T-helper 2 cell treated with Interferon-gamma antibody and Interleukin-4, amounts not matched to agents 5 μg/mL and 100 μg/mL, for 36 hours (primary cell): ENCODE measurements around the gene PCDHA3.
A peak's percentile ranks its signal among the peaks of the same experiment; 100 is the strongest.
"Not testable (repeated sequence)": the region's sequence is repeated elsewhere in the genome, so short reads cannot be mapped to it uniquely, and the experiment has no call there.

Experiments used
- DNase-seq: peaks from one replicate; pipeline ENCODE4 v3.0.0; 2021; ENCODE audit warnings: low spot score
- H3K27ac Mint-ChIP-seq: one replicate; pipeline ENCODE4 v1.8.0; 2021; ENCODE audit warnings: mild to moderate bottlenecking, mixed read lengths
- H3K27me3 Mint-ChIP-seq: one replicate; pipeline ENCODE4 v1.8.0; 2021; ENCODE audit warnings: low read depth, mixed read lengths
- H3K36me3 Mint-ChIP-seq: one replicate; pipeline ENCODE4 v1.8.0; 2021; ENCODE audit warnings: low read depth, mixed read lengths
- H3K4me1 Mint-ChIP-seq: one replicate; pipeline ENCODE4 v1.8.0; 2021; ENCODE audit warnings: low read depth, mixed read lengths
- H3K4me3 Mint-ChIP-seq: one replicate; pipeline ENCODE4 v1.8.0; 2022; ENCODE audit warnings: mild to moderate bottlenecking, moderate library complexity, mixed read lengths
- H3K9me3 Mint-ChIP-seq: one replicate; pipeline ENCODE4 v1.8.0; 2021; ENCODE audit warnings: mixed read lengths

The PCDHA3 gene

DNA sequence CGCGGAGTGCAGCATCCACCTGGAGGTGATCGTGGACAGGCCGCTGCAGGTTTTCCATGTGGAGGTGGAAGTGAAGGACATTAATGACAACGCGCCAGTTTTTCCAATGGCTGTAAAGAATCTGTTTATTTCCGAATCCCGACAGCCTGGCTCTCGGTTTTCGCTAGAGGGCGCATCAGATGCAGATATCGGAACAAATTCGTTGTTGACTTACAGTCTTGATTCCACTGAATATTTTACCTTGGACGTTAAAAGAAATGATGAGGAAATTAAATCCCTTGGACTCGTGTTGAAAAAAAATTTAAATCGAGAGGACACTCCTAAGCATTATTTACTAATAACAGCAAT, 611 bp downstream of the PCDHA3 start:
- Mint-ChIP-seq H3K36me3 (no peaks in the 10 kb centered on the region), H3K27ac (no peak overlapping the region), H3K4me3 (no peak overlapping the region), H3K4me1 (no peaks in the 10 kb centered on the region), H3K27me3 (no peaks in the 10 kb centered on the region), H3K9me3 (peaks cover 39% of the 10 kb centered on the region)
- no peak for DNase-seq

DNA sequence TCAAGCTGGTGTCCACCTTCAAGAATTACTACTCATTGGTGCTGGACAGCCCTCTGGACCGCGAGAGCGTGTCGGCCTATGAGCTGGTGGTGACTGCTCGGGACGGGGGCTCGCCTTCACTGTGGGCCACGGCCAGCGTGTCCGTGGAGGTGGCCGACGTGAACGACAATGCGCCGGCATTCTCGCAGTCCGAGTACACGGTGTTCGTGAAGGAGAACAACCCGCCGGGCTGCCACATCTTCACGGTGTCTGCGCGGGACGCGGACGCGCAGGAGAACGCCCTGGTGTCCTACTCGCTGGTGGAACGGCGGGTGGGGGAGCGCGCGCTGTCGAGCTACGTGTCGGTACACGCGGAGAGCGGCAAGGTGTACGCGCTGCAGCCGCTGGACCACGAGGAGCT, 1.5 kb downstream of the PCDHA3 start:
- DNase-seq, H3K4me3 Mint-ChIP-seq, H3K36me3 Mint-ChIP-seq, H3K27me3 Mint-ChIP-seq, H3K4me1 Mint-ChIP-seq, H3K27ac Mint-ChIP-seq: not testable (repeated sequence)
- H3K9me3 Mint-ChIP-seq, result peaks cover 40% of the 10 kb centered on the region

- H3K36me3 Mint-ChIP-seq, result no peaks in the 10 kb centered on the region
- no peak for DNase-seq
- H3K4me1 Mint-ChIP-seq, result no peaks in the 10 kb centered on the region
- no peak overlapping the region for H3K27ac Mint-ChIP-seq
- H3K9me3 Mint-ChIP-seq, result peaks cover 43% of the 10 kb centered on the region
- no peak overlapping the region for H3K4me3 Mint-ChIP-seq
- no peaks in the 10 kb centered on the region for H3K27me3 Mint-ChIP-seq
Measured at GRCh38 chr5:140802781-140803271, 2.0 kb downstream of the PCDHA3 start.

- no peaks in the 10 kb centered on the region for H3K36me3 Mint-ChIP-seq
- DNase-seq, result no peak
- H3K27ac Mint-ChIP-seq, result no peak within 1 kb of the TSS
- no peaks in the 10 kb centered on the region for H3K4me1 Mint-ChIP-seq
- peaks cover 42% of the 10 kb centered on the region for H3K9me3 Mint-ChIP-seq
- H3K4me3 Mint-ChIP-seq, result no peak within 1 kb of the TSS
- no peaks in the 10 kb centered on the region for H3K27me3 Mint-ChIP-seq
Measured at GRCh38 chr5:140806834-140807775, 6.2 kb downstream of the PCDHA3 start, which contains the start of gene PCDHA4. PCDHA4 (plus strand) TSS chr5:140807068.

GRCh38 chr5:140808241-140808888, 7.5 kb downstream of the PCDHA3 start:
- not testable (repeated sequence) for H3K4me3 Mint-ChIP-seq, H3K27ac Mint-ChIP-seq, H3K36me3 Mint-ChIP-seq, DNase-seq, H3K4me1 Mint-ChIP-seq, H3K27me3 Mint-ChIP-seq
- peaks cover 53% of the 10 kb centered on the region for H3K9me3 Mint-ChIP-seq

DNA sequence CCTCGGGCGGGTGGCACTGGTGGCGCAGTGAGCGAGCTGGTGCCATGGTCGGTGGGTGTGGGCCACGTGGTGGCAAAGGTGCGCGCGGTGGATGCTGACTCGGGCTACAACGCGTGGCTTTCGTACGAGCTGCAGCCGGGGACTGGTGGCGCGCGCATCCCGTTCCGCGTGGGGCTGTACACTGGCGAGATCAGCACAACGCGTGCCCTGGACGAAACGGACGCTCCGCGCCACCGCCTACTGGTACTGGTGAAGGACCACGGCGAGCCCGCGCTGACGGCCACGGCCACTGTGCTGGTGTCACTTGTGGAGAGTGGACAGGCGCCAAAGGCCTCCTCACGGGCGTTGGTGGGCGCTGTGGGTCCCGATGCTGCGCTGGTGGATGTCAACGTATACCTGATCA, 8.0 kb downstream of the PCDHA3 start:
- Mint-ChIP-seq H3K36me3 (no peaks in the 10 kb centered on the region), H3K27me3 (no peaks in the 10 kb centered on the region), H3K4me3 (no peak overlapping the region), H3K4me1 (no peaks in the 10 kb centered on the region), H3K27ac (no peak overlapping the region), H3K9me3 (peaks cover 48% of the 10 kb centered on the region)
- DNase-seq, result no peak

DNA sequence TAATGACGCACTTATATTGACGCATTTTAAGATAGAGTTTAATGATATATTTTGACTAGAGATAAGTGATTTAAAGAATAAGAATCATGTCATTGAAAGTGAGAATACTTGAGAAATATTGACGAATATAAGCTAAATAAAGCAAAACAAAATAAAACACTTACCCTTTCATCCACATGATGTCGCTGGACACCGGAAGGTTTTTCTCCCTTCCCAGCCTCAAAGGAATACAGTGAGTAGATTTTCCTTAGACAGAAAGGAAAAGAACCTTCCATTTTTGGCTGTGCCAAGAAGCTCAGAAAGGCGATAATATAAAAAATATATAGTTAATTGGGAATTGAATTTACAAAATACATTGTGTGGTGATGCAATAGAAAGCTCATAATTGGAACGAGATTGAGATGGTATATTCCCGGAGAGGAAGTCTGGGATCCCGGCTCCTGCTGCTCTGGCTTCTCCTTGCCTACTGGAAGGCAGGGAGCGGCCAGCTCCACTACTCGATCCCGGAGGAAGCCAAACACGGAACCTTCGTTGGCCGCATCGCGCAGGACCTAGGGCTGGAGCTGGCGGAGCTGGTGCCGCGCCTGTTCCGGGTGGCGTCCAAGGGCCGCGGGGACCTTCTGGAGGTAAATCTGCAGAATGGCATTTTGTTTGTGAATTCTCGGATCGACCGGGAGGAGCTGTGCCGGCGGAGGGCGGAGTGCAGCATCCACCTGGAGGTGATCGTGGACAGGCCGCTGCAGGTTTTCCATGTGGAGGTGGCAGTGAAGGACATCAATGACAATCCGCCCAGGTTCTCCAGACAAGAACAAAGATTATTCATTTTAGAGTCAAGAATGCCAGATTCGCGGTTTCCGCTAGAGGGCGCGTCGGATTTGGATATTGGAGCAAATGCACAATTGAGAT, 20.8 kb downstream of the PCDHA3 start, which contains the start of gene PCDHA5:
PCDHA5 (plus strand) TSS at position 239 of the 906 bp plus-strand sequence.
- H3K36me3 Mint-ChIP-seq, result no peaks in the 10 kb centered on the region
- H3K27ac Mint-ChIP-seq, result no peak within 1 kb of the TSS
- peaks cover 18% of the 10 kb centered on the region for H3K9me3 Mint-ChIP-seq
- no peaks in the 10 kb centered on the region for H3K4me1 Mint-ChIP-seq
- no peak for DNase-seq
- H3K27me3 Mint-ChIP-seq, result no peaks in the 10 kb centered on the region
- H3K4me3 Mint-ChIP-seq, result no peak within 1 kb of the TSS

- no peak for DNase-seq
- Mint-ChIP-seq H3K27me3 (no peaks in the 10 kb centered on the region), H3K4me1 (no peaks in the 10 kb centered on the region), H3K27ac (no peak overlapping the region), H3K4me3 (no peak overlapping the region), H3K9me3 (peaks cover 25% of the 10 kb centered on the region), H3K36me3 (no peaks in the 10 kb centered on the region)
Measured at GRCh38 chr5:140822281-140822629, 21.4 kb downstream of the PCDHA3 start.

- not testable (repeated sequence) for H3K36me3 Mint-ChIP-seq, DNase-seq, H3K4me3 Mint-ChIP-seq, H3K4me1 Mint-ChIP-seq, H3K27me3 Mint-ChIP-seq, H3K27ac Mint-ChIP-seq
- H3K9me3 Mint-ChIP-seq, result peaks cover 29% of the 10 kb centered on the region
Measured at GRCh38 chr5:140822969-140823368, 22.1 kb downstream of the PCDHA3 start.

DNA sequence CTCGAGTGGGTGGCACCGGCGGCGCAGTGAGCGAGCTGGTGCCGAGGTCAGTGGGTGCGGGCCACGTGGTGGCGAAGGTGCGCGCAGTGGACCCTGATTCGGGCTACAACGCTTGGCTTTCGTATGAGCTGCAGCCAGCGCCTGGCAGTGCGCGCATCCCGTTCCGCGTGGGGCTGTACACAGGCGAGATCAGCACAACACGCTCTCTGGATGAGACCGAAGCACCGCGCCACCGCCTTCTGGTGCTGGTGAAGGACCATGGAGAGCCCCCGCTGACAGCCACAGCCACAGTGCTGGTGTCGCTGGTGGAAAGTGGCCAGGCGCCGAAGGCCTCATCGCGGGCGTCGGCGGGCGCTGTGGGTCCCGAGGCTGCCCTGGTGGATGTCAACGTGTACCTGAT, 22.6 kb downstream of the PCDHA3 start:
- H3K4me1 Mint-ChIP-seq, result no peaks in the 10 kb centered on the region
- H3K27me3 Mint-ChIP-seq, result no peaks in the 10 kb centered on the region
- H3K4me3 Mint-ChIP-seq, result no peak overlapping the region
- no peak overlapping the region for H3K27ac Mint-ChIP-seq
- DNase-seq, result no peak
- no peaks in the 10 kb centered on the region for H3K36me3 Mint-ChIP-seq
- peaks cover 31% of the 10 kb centered on the region for H3K9me3 Mint-ChIP-seq

DNA sequence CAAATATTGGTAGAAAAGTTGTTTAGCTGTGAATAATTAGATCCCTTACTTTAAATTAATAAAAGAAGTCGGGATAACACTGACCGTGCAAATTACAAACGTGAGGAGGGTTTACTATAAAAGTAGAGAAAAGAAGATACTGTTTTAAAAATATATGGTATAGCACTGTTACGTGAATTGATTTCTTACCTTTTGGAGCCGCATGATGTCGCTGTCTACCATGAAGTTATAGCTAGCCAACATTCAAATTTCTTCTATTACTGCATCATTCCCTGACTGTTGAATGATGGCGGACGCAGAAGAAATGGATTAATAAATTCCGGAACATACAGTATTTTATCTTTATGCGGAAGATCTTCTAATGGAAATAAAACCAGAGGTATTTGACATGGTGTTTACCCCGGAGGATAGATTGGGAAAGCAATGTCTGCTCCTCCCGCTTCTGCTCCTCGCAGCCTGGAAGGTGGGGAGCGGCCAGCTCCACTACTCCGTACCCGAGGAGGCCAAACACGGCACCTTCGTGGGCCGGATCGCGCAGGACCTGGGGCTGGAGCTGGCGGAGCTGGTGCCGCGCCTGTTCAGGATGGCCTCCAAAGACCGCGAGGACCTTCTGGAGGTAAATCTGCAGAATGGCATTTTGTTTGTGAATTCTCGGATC, 27.0 kb downstream of the PCDHA3 start, which contains the start of gene PCDHA6:
PCDHA6 (plus strand) TSS at position 257 of the 658 bp plus-strand sequence; CDS start at position 389, 132 bp downstream.
- no peak for DNase-seq
- peaks cover 36% of the 10 kb centered on the region for H3K9me3 Mint-ChIP-seq
- H3K27ac Mint-ChIP-seq, result no peak within 1 kb of the TSS
- no peaks in the 10 kb centered on the region for H3K4me1 Mint-ChIP-seq
- peak within 1 kb of the TSS; percentile 24 for H3K4me3 Mint-ChIP-seq
- no peaks in the 10 kb centered on the region for H3K27me3 Mint-ChIP-seq
- H3K36me3 Mint-ChIP-seq, result no peaks in the 10 kb centered on the region

- H3K4me1 Mint-ChIP-seq, result no peaks in the 10 kb centered on the region
- H3K9me3 Mint-ChIP-seq, result peaks cover 39% of the 10 kb centered on the region
- peak overlapping the region; percentile 24 for H3K4me3 Mint-ChIP-seq
- H3K27ac Mint-ChIP-seq, result no peak overlapping the region
- H3K27me3 Mint-ChIP-seq, result no peaks in the 10 kb centered on the region
- H3K36me3 Mint-ChIP-seq, result no peaks in the 10 kb centered on the region
- DNase-seq, result no peak
Measured at GRCh38 chr5:140828362-140828737, 27.5 kb downstream of the PCDHA3 start.
